Spleen (tissue), 7 donors: Measurements from ENCODE around the gene GNAI2.

ENCODE experiments used
- POLR2A ChIP-seq, 3 donors: fragments of 450-650 bp; IDR thresholded peaks; one replicate each; pipeline ENCODE4 v1.5.1; 2017; ENCODE audit warnings: antibody characterized with exemption in 3 of 3, mild to moderate bottlenecking in 1 of 3
- POLR2AphosphoS5 ChIP-seq, 3 donors: sonication (generic); formaldehyde crosslinking; IDR thresholded peaks; one replicate each; pipeline ENCODE4 v1.5.1; 2017; ENCODE audit warnings: antibody characterized with exemption in 3 of 3
- TF ChIP-seq, protein P1 (sequence below), 11 experiments: fragments of 200-600 bp in 7 of 11; fragments of 450-650 bp in 4 of 11; sonication (generic) in 4 of 11; IDR thresholded peaks in 8 of 11; conservative IDR thresholded peaks in 3 of 11; 1 replicate in 7 of 11; 2 replicates in 4 of 11; pipeline versions ENCODE4 v1.4.0 to v1.8.0; 2016 to 2021; ENCODE audit warnings: antibody characterized with exemption in 11 of 11, inconsistent platforms in 4 of 11, mild to moderate bottlenecking in 1 of 11
- donor health status: DM: no; HTN: no; CAD: no; lungs with moderate emphysema.
- donor health status: DM: no; HTN: no; CAD: no.
- donor health status: DM: no; HTN: no; CAD: no.

DNA sequence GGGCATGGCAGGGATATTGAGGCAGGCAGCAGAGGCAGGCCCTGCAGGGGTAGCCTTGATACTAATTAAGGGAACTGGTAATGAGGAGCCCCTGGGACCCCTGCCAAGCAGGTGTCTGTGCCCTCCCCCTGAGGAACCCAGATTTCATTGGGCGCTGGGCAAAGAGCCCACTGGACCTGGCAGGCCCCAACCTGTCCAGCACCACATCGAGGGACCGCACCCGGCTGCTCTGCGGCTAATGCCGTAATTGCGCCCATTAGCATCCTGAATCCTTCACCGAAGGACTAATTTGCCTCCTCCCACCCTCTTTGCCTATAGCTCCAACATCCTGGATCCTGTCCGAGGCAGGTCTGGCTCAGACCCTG, 19.2 kb downstream of the GNAI2 start:
- TF ChIP-seq, protein P1, sequence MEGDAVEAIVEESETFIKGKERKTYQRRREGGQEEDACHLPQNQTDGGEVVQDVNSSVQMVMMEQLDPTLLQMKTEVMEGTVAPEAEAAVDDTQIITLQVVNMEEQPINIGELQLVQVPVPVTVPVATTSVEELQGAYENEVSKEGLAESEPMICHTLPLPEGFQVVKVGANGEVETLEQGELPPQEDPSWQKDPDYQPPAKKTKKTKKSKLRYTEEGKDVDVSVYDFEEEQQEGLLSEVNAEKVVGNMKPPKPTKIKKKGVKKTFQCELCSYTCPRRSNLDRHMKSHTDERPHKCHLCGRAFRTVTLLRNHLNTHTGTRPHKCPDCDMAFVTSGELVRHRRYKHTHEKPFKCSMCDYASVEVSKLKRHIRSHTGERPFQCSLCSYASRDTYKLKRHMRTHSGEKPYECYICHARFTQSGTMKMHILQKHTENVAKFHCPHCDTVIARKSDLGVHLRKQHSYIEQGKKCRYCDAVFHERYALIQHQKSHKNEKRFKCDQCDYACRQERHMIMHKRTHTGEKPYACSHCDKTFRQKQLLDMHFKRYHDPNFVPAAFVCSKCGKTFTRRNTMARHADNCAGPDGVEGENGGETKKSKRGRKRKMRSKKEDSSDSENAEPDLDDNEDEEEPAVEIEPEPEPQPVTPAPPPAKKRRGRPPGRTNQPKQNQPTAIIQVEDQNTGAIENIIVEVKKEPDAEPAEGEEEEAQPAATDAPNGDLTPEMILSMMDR (IDR thresholded peaks at IDR 0.05 in 8 of 11, conservative IDR thresholded peaks at IDR 0.05 in 3 of 11) = no peak
- peak in 1 of 3 donors; percentile 25 for TF ChIP-seq POLR2AphosphoS5 (IDR thresholded peaks at IDR 0.05)
- no peak for TF ChIP-seq POLR2A (IDR thresholded peaks at IDR 0.05)
